Mammary epithelial cell (primary cell): ENCODE results near the gene AGPAT4.
"Not testable (repeated sequence)": the region's sequence is repeated elsewhere in the genome, so short reads cannot be mapped to it uniquely, and the experiment has no call there.

Experiments
- EZH2 ChIP-seq: IDR thresholded peaks from 2 replicates; pipeline ENCODE4 v1.6.1; 2012; ENCODE audit warnings: low read length, inconsistent platforms, borderline replicate concordance
- TF ChIP-seq, protein P1 (sequence below), 2 donors: IDR thresholded peaks in 1 of 2; conservative IDR thresholded peaks in 1 of 2; 2 replicates each; pipeline ENCODE4 v1.5.1; 2011 to 2012; ENCODE audit warnings: inconsistent platforms in 2 of 2, low read length in 2 of 2, mild to moderate bottlenecking in 2 of 2, control low read depth in 1 of 2, low read depth in 1 of 2; ENCODE audit not compliant: insufficient read depth in 1 of 2; ENCODE audit errors: extremely low read depth in 1 of 2

DNA sequence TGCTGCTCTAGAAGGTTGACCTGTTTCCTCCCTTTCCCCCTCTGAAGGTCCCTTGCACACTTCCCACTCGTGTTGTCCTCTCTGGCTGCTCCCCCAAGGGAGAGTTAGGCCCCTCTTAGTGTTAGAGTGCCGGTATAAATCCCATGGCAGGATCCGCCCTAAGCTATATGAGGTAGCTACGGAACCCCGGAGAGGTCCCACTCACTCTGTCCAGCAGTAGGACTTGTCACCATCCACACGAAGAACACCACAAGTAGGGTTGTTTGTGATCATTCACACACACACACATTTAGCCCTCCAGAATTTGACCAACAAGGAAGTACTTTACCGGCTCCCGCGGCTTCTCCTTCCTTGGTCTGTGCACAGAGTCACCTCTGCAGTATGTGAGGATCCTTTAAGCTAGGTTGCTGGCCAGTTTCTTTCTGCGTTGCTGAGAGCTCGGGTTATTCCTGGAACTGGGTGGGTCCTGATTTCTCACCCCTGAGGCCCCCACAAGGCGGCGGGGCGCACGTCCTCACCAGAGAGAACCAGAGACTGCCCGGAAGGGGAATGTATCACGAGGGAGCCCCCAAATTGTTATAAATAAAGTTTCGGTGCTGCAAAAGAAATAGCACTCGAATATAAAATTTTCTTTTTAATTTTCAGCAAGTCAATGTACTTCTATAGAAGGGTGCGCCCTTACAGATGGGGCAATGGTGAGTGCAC lies 40.8 kb upstream of the AGPAT4 start:
- TF ChIP-seq, protein P1, sequence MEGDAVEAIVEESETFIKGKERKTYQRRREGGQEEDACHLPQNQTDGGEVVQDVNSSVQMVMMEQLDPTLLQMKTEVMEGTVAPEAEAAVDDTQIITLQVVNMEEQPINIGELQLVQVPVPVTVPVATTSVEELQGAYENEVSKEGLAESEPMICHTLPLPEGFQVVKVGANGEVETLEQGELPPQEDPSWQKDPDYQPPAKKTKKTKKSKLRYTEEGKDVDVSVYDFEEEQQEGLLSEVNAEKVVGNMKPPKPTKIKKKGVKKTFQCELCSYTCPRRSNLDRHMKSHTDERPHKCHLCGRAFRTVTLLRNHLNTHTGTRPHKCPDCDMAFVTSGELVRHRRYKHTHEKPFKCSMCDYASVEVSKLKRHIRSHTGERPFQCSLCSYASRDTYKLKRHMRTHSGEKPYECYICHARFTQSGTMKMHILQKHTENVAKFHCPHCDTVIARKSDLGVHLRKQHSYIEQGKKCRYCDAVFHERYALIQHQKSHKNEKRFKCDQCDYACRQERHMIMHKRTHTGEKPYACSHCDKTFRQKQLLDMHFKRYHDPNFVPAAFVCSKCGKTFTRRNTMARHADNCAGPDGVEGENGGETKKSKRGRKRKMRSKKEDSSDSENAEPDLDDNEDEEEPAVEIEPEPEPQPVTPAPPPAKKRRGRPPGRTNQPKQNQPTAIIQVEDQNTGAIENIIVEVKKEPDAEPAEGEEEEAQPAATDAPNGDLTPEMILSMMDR (conservative IDR thresholded peaks at IDR 0.05 in 1 of 2, IDR thresholded peaks at IDR 0.05 in 1 of 2; ENCODE audit: extremely low read depth in 1 of 2, insufficient read depth in 1 of 2, low read depth in 1 of 2, low read length in 2 of 2) = not testable (repeated sequence)
- TF ChIP-seq EZH2 = not testable (repeated sequence)
